GM10266 (cell line): ENCODE results near the gene CAMSAP3.

Source experiments
- DNase-seq: peaks from one replicate; pipeline ENCODE4 v3.0.0; 2012; ENCODE audit errors: extremely low spot score
- TF ChIP-seq, protein P1 (sequence below): IDR thresholded peaks from 2 replicates; pipeline ENCODE4 v1.5.1; 2012; ENCODE audit warnings: mild to moderate bottlenecking, low read depth; ENCODE audit not compliant: control insufficient read depth, insufficient read depth; ENCODE audit errors: missing control alignments

Gene CAMSAP3

GRCh38 chr19:7606289-7606688 is 10.6 kb downstream of the CAMSAP3 start:
- TF ChIP-seq, protein P1, sequence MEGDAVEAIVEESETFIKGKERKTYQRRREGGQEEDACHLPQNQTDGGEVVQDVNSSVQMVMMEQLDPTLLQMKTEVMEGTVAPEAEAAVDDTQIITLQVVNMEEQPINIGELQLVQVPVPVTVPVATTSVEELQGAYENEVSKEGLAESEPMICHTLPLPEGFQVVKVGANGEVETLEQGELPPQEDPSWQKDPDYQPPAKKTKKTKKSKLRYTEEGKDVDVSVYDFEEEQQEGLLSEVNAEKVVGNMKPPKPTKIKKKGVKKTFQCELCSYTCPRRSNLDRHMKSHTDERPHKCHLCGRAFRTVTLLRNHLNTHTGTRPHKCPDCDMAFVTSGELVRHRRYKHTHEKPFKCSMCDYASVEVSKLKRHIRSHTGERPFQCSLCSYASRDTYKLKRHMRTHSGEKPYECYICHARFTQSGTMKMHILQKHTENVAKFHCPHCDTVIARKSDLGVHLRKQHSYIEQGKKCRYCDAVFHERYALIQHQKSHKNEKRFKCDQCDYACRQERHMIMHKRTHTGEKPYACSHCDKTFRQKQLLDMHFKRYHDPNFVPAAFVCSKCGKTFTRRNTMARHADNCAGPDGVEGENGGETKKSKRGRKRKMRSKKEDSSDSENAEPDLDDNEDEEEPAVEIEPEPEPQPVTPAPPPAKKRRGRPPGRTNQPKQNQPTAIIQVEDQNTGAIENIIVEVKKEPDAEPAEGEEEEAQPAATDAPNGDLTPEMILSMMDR: no peak
- no peak for DNase-seq

DNA sequence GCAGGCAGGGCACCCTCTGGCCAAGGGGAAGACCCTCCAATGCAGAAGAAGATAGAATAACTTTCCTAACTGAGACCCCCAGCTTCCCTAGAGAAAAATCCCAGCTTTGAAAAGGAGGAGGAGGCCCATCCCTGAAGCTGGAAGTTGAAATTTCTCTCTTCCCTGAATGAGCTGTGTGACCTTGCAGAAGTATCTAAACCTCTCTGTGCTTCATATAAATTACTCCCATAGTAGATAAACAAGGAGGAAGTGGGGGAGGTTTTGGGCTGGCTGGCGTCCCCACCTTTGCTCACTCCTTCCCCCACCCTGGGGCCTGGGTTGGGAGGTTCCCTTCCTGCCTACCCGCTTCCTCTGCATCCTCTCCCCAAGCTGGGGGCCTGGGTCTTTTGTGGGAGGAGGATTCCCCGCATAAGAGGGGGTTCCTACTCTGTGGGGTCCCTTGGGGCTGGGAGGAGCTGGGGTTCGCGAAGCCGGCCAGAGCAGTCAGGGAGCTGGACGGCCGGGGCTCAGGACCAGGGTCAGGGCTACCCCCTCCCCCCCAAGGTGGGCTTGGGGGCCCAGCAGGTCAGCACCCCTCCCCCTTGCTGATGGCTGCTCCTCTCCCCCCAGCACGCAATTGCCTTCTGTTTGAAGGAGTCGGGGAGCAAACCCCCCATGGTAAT is 11.7 kb downstream of the CAMSAP3 start:
- no peak for DNase-seq
- TF ChIP-seq, protein P1: no peak

GRCh38 chr19:7607874-7608560 is 12.4 kb downstream of the CAMSAP3 start:
- TF ChIP-seq, protein P1: no peak
- no peak for DNase-seq

DNA sequence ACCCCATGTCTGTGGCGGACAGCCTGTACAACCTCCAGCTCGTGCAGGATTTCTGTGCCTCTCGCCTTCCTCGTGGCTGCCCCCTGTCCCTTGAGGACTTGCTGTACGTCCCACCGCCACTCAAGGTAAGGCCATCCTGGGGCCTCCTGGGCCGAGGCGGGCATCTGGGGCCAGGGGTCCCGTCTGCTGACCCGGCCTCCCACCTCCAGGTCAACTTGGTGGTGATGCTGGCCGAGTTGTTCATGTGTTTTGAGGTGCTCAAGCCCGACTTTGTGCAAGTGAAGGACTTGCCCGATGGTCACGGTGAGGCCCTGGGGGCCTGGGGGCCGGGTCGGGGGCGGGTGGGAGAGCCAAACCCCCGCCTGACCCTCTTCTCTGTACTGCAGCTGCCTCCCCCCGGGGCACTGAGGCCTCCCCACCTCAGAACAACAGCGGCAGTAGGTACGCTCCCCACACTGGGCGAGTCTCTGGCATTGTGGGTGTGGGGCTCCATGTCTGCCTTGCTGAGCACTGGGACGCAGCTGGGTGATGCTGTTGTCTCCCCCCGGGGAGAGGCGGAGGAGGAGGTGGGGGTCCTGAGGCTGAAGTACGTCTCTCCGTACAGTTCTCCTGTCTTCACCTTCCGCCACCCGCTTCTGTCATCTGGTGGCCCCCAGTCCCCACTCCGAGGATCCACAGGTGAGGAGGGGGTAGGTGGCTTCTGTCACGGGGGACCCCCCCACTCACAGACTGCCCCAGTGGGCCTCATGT is 15.0 kb downstream of the CAMSAP3 start:
- TF ChIP-seq, protein P1: no peak
- no peak for DNase-seq

DNA sequence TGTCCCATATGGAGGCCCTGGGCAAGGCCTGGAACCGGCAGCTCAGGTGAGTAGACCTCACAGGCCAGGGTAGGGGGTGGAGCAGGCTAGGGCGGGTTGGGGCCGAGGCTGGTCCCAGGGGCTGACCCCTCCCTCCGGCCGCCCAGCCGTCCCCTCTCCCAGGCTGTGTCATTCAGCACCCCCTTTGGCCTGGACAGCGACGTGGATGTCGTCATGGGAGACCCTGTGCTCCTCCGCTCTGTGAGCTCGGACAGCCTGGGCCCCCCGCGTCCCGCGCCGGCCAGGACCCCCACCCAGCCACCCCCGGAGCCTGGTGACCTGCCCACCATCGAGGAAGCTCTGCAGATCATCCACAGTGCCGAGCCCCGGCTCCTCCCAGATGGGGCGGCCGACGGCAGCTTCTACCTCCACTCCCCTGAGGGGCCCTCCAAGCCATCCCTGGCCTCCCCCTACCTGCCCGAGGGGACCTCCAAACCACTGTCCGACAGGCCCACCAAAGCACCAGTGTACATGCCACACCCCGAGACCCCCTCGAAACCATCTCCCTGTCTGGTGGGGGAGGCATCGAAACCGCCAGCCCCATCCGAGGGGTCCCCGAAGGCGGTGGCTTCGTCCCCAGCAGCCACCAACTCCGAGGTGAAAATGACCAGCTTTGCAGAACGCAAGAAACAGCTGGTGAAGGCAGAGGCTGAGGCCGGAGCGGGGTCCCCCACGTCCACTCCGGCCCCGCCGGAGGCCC is 16.0 kb downstream of the CAMSAP3 start:
- no peak for DNase-seq
- TF ChIP-seq, protein P1: no peak

GRCh38 chr19:7612282-7613274 is 16.9 kb downstream of the CAMSAP3 start:
- TF ChIP-seq, protein P1: no peak
- no peak for DNase-seq
